ENCODE results near the gene HSDL1. TPM values are rescaled to one million over a fixed set of nuclear protein-coding genes. Genes with fewer than 3 reads are reported as not detected.

The HSDL1 gene
- 26.5 and 40.9 TPM in 2 replicates for total RNA-seq (2014; rRNA removed; shearing (Covaris generic))

DNA sequence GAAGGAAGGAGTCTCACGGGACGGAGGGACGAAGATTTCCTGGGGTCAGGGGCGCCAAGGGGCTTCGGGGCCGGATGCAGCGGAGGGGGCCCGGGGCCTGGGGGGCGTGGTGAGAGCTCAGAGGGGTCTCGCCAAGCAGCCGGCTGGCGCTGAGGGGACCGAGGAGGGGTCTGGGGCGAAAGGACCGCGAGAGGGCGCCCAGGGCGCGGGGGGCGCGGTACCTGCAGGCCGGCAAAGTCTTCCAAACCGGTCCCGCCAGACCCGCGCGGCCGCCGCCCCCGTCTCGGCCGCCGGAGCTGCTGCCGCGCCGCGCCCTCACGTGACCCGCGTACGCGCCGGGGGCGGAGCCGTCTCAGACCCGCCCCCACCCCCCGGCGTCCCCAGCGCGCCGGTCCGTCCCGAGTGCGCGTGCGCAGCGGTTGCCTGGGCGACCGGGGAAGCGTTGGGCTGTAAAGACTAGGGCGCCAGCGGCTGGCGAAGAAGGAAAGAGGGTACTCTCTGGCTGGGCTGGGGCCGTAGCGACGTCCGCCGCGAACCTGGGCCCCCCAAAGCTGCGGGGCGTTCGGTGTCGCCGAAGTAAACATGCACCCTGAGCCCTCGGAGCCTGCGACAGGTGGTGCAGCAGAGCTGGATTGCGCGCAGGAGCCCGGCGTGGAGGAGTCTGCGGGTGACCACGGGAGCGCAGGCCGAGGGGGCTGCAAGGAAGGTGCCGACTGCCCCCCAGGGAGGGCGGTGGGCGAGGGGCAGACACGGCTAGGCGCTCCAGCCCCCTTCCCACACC is at the start of gene HSDL1, which contains the start of gene DNAAF1:
TSS of gene HSDL1 (minus strand) at position 319 of the 781 bp plus-strand sequence. CDS start 13,856 bp downstream, outside the sequence.
TSS of gene DNAAF1 (plus strand) at position 450 of the 781 bp plus-strand sequence. CDS start at position 583, 133 bp downstream.
- DNase-seq (ENCODE audit: low read depth): peak; percentile 80

DNA sequence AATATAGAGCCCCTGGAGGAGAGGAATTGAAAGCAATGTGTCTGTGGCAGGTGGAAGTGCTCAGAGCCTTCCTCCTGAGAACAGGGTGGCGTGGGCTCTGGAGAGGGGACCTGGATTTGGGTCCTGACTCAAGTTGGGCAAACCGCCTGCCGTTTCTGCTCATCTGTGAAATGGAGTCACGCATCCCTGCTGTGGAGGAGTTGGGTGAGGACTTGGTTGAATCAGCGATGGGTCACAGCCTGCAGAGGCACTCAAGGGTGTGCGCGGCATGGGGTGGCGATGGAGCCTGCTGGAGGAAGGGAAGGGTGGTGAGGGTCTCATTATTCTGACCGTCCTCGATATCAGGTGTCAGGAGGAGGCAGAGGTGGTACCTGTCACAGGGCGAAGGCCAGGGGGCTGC is 49.0 kb upstream of the HSDL1 start:
- DNase-seq (ENCODE audit: low read depth): no peak

DNA sequence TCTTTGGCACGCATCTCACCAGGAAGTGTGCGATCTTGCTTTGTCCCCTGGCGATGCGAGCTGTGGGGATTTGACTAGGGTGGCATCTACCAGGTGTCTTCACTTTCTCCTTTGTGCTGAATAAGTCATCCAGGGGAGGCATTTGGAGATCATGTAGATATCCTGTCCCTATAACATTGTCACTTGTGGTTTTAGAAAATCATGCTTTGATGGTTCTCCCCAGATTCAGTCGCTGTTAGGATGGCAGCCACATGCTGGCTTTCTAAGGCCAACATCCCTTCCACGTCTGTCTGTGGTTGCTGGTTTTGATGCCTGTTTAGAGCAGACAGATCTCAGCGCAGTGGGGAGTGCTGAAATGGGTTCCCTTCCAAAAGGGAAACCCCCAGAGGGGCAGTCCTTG is 48.5 kb upstream of the HSDL1 start:
- DNase-seq (ENCODE audit: low read depth): no peak

DNA sequence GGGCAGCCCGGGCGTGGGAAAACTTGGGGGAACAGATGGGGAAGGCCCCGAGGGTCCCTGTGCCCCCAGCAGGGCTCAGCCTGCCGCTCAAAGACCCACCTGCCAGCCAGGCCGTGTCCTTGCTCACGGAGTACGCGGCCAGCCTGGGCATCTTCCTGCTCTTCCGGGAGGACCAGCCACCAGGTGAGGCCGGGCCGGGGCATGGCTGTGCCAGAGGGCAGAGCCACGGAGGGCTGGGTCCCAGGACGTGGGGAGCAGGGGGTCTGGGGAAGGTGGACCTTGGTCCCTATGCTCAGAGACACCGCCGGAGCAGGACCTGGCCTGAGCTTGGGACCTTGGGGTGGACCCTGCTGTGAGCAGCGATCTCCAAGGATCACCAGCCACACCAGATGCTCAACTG is 46.5 kb upstream of the HSDL1 start:
- DNase-seq (ENCODE audit: low read depth): no peak

DNA sequence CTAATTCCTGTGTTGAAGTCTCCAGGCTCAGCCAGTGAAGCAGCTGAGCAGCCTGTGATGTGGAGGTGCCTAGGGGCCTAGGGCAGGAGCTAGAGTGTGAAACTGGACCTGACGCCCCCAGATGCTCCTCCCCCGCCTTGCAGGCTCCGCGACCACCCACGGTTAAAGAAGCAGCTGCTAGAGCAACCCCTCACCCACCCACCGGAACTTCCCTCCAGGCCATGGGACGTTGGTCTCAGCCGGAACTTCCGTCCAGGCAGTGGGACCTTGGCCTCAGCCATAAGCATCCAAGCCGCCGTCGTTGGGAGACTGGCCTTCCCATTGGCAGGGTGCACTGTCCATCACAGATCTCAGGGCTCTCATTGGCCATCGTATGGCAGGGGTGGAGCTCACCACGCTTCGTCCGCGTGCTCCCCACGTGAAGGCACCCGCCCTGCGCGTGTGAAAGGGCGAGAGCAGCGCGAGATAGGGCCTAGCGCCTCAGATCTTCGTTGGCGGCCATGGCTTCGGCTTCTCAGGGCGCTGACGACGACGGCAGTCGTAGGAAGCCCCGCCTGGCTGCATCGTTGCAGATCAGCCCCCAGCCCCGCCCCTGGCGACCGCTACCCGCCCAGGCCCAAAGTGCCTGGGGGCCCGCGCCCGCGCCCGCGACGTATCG is 45.9 kb upstream of the HSDL1 start, which contains the start of gene ADAD2:
TSS of gene ADAD2 (plus strand) at position 427 of the 658 bp plus-strand sequence. CDS start at position 501, 74 bp downstream.
- DNase-seq (ENCODE audit: low read depth): no peak

DNA sequence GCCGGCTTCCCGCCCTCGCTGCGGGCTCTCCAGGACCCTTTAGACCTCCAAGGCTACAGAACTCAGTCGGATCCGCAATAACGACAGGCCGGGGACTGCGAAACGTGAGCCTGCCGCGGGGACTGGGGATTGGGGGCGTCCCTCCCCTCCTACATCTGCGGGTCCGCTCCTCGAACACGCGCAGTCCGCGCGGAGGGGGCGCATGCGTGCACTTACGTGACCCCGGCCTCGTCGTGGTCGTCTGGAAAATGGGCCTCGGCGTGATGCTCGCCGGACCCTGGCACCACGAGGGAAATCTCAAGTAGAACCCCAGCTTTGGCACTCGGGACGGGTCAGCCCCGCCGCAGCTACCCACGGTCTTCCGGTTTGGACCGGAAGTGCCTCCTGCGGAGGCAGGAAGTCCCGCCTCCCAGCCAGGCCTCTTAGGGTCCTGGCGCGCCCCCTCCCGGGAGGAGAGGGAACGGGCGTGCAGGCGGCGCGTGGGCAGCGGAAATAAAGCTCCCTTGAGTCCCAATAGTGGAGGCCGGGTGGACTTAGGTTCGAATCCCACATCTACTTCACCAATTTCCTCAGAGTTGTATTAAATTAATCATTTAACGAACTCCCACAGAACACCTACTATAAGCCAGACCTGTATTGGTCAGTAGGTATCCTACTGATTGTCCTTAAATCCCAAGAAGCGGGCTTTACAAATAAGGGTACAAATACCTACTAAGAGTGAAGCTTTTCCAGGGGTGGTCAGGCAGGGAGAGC is 41.9 kb upstream of the HSDL1 start, which contains the start of gene TAF1C:
TSS of gene TAF1C (minus strand) at position 373 of the 753 bp plus-strand sequence. CDS start 2,069 bp downstream, outside the sequence.
- DNase-seq (ENCODE audit: low read depth): peak; percentile 93

DNA sequence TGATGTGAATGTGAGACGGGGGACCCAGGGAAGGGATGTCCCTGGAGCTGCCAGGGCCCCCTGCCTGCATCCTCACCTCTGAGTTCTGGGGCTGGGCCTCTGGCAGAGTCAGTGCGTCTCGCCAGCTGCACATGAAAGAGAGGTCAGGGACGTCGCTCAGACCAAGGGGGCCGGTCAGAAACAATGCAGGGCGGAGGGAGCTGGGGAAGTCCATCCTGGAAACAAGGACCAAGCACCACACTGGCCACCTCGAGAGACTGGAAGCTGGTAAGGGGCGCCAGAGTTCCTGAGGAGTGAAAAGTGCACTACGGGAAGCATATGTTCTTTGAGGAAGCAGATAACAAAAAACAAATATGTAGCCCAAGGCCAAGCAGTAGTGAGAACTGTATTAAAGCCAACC is 39.8 kb upstream of the HSDL1 start:
- no peak for DNase-seq (ENCODE audit: low read depth)

DNA sequence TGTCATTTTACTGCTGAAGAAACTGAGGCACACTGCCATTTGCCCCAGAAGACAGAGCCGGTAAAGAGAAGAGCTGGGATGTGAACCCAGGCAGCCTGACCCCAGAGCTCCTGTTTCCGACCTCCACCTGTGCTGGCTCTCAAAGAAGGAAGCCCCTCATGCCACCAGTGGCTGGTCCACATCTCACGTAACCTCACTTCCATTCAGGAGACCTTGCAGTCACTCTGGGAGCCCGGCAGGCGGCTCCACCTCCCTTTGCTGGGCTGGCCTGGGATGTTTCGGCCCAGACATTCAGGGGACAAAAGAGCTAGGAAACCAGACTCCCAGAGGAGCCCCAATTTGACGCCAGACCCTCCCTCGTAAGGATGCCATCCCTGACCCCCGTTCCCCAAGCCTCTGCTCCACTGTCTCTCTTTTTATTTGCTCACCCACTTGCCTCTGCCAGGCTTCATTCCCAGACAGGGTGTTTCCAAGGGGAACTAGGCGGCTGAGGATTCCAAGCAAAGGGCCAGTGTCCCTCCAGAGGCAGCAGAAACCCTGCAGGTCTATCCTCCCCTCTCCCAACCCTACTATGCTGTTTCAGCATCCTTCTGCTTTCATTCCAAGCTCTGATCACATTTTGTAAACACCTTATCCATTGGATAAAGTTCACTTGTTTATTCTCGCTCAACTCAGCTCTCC is 39.1 kb upstream of the HSDL1 start:
- no peak for DNase-seq (ENCODE audit: low read depth)

DNA sequence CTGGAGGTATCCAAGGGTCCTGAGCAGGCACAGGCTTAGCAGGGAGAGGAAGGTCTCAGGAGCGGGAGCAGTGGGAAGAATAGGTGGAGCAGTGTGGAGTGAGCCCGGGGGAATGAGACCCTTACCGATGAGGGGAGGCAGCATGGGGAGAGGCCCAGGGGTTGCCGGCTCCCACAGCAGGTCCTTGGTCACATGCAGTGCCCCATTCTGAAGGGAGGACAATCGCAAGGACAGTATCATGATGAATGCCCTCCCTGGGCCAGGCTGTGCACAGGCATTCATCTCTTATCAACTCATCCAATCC is 38.5 kb upstream of the HSDL1 start:
- no peak for DNase-seq (ENCODE audit: low read depth)

DNA sequence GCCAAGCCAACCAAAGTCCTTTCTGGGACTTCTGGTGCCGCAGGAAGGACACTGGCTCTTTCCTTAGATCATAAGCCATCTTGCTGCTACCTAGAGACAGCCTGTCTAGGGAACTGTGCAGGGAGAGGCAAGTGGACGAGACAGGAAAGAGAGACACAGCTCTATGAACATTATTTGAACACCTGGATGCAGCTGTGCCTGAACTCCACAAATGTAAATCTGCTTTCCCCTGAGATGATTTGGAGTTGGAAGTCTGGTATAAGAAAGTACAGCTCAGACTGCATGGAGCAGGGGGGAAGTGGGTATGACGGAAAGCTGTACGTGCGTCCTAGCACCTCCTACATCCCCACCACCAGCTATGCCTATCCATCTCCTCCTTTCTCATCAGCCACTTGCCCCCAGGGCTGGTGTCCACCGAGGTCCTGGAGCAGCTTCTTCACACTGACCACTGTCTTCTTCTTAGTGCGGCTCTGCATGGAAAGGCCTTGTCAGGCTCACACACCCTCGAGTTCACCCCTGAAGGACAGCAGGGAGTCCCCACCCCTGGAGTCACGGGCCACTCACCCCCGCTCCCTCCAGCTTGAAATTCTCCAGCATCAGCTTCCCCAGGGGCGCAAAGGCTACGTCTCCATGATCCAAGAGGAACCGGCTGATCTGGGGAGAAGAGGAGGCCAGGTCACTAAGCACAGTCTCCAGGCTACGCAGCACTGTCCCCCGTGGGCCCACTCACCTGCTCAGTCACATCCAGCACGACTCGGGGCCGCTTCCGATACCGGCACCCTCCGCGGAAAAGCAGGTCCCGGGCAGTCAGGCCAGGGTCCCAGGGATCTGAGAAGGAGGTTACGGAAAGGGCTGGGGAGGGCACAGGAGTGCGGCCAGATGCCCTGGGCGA is 37.9 kb upstream of the HSDL1 start:
- DNase-seq (ENCODE audit: low read depth): no peak

DNA sequence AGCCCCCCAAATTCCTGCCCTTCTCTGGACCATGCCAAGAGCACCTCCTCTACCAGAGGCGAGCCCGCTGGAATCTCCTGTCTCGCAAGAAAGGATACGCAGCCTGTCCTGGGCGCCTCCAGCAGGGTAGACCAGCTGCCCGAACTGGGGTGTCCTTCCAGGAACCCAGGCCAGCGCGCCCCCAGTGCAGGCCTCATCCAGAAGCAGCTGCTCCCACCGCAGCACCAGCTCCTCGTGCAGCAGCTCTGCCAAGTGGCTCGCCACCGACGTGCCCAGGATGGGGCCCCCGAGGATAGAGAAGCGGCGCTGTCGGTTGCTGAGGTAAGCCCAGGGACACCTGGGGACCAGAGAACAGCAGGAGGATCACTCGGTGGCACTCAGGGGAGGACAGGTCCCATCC is 37.1 kb upstream of the HSDL1 start:
- no peak for DNase-seq (ENCODE audit: low read depth)

DNA sequence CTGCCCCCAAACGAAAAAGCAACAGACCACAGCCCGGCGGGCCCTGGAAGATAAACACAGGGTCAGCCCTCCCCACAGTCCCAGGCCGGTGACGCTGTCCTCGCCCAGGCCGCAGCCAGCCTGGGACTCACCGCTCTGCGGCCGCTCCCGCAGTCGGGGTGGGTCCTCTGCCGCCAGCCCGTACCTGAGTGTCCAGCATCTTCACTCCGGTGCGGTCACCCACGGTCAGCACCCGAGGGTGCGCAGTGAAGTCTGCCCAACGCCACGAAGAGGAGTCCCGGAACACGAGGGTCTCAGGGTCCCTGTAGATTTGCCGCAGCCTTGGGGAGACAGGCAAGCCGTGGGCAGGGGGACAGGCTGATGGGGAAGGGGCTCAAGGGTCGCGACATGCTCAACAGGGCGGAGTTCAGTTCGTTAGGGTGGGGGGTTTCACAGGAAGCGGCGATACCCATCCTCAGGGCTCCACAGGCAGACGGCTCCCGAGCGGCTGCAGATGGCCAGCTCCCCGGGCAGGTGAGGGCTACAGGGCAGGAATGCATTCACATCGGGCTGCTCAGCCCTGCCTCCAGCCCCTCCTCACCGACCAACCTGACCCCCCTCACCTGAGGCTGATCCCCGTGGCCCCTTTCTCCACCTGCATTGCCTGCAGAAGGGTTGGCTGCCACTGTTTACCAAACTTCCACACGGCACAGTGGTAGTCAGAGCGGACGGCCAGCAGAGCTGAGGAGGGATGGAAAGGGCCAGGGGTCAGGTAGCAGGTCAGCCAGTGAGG is 36.4 kb upstream of the HSDL1 start:
- no peak for DNase-seq (ENCODE audit: low read depth)

DNA sequence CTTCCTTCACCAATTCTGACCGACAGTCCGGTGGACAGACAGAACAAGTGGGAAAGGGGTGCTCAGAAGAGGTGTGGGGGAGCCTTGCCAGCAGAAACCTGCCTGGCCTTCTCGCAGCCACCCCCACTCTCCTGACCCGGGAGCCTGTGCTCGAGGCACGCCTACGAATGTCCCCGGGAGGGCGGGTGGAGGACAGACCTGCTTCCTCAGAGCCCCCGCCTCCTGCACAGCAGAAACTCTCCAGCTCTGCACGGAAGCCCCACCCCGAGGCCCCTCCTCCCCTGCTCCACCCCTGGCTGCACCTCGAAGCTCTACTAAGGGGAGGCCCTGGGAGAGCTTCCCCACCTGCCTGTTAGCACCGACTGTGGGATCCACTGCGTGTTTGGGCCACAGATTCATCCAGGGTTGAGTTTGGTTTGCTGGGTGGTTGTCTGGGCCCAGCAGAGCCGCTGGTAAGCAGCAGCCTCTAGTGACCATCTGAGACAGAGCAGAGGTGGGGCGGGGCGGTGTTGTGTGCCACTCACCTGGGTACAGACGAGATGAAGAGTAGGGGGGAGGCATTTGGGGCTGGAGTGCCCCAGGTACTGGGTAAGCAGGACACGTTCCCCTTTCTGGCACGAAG is 35.7 kb upstream of the HSDL1 start:
- no peak for DNase-seq (ENCODE audit: low read depth)

DNA sequence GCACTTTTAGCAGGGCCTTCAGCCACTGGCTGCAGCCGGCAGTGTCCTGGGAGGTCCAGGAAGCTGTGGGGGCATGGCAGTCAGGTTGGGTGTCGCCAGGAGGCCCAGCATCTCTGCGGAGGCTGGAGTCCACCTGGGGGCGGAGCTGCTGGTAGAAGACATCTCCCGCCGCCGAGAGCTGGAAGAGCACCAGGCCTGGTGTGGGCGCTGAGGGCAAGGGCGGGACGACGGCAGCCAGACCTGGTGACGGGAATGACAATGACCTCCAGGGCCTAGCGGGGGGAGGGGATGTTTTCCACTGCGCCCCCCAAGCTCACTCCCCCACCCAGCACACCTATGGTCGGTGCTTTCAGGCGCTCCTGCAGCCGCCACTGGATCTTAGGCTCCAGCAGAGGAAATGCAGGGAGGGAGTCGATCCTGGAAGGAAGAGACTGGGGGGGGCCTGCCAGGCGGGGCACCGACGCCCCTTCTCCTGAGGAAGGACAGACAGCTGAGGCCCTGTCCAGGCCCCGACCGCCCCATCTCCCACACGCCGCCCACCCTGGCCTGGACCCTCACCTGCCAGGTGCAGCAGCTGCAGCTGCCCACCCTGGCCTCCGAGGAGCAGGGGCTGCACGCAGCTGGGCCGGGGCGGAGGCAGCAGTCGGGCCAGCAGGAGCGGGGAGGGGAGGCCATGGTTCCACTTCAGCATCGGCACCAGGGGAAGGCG is 34.8 kb upstream of the HSDL1 start:
- no peak for DNase-seq (ENCODE audit: low read depth)

DNA sequence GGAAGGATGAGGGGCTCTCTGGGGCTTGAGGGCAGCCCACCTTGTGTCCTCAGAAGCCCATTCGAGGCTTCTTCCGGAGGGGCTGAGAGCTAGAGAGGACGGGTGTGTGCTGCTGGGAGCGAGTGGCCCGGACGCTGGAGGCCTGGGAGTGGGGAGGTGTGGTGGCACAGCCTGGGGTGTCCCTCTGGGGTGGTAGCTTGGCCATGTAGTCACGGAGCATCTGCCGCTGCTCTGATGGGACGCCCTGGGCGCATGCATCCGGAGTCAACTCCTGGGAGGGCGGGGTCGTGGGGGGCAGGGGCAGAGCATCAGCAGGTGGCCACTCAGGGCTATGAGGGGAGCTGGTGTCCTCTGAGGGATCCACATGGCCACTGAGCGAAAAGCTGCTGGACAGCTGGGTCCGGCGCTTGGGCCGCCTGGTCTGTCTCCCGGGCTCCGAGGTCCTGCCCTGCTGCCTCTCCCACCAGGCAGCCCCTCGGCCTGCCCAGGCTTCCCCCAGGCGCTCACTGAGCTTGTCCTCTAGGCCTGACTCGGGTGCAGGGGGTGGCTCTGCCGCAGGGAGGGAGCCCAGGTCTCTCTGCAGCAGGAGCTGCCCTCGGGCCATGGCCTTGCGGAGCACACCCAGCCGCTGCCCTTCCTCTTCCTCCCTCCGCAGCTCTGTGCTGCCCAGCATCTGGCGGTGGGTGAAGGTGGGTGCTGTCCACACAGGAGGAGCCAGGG is 34.1 kb upstream of the HSDL1 start:
- DNase-seq (ENCODE audit: low read depth): no peak

DNA sequence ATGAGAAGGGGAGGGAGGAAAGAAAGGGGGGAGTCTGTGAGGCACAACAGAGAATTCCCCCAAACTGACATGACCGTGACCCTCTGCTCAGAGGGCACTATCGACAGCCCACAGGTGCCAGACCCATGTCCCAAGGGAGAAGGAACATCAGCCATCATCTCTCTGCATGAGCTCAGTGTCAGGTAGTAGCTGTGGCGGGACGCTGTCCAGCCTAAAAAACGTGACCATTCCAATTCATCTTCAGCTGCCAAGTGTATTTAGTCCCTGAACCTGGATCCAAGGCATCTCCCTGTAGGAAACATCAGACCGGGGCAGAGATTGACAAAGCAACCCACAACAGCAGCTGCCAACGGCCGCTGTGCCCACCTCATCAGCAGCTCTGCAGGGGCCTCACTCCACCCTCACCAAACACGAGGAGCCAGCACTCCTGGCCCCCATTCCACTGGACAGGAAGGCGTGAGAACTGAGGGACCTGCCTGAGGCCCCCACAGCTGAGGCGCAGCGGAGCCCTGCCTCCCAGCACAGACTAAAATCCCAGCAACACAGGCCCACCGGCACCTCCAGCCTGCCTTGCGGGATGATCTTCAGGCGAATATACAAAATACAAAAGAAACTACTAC is 33.3 kb upstream of the HSDL1 start:
- DNase-seq (ENCODE audit: low read depth): no peak

DNA sequence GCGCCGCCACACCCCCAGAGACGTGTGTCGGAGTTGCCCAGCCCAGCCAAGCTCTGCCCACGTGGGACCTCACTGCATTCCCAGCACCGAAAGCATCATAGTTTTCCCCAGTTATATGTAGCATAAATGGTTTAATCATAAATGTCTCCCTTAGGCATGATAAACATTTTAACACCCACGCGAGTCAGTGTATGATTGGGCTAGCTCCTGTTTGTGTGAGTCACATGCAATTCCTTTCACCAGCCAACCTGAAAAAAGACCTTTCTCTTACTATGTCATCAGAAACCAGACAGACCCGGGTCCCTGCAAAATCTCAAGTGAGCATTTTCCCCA is 32.7 kb upstream of the HSDL1 start:
- peak; percentile 38 for DNase-seq (ENCODE audit: low read depth)

Measured in M059J (cell line).